Ectodermal cell (in vitro differentiated cells): ENCODE data around the gene KLHDC4.

Experiments
- H3K27ac ChIP-seq: 2 replicates; pipeline ENCODE4 v1.7.0; 2013; ENCODE audit warnings: mild to moderate bottlenecking, low read depth, low read length; ENCODE audit not compliant: insufficient read depth, poor library complexity, severe bottlenecking
- H3K27me3 ChIP-seq: 2 replicates; pipeline ENCODE4 v1.7.0; 2013; ENCODE audit warnings: mild to moderate bottlenecking, low read length; ENCODE audit not compliant: insufficient read depth, control insufficient read depth, poor library complexity, severe bottlenecking
- H3K36me3 ChIP-seq: one replicate; pipeline ENCODE4 v1.7.0; 2013; ENCODE audit warnings: low read length; ENCODE audit not compliant: control insufficient read depth, insufficient read depth
- H3K4me1 ChIP-seq: one replicate; pipeline ENCODE4 v1.7.0; 2013; ENCODE audit warnings: low read length; ENCODE audit not compliant: control insufficient read depth, insufficient read depth
- H3K4me3 ChIP-seq: 2 replicates; pipeline ENCODE4 v1.7.0; 2013; ENCODE audit warnings: low read depth, low read length, control low read depth; ENCODE audit not compliant: insufficient read depth
- H3K9me3 ChIP-seq: 2 replicates; pipeline ENCODE4 v1.7.0; 2013; ENCODE audit warnings: mild to moderate bottlenecking, low read length, moderate library complexity; ENCODE audit not compliant: control insufficient read depth
- WGBS, 2 experiments: methylation state at CpG; one replicate each; pipeline ENCODE4 v1.1.7; 2013; ENCODE audit warnings: missing lambda C conversion rate in 2 of 2; 5-methylcytosine and 5-hydroxymethylcytosine counted together

KLHDC4 gene

DNA sequence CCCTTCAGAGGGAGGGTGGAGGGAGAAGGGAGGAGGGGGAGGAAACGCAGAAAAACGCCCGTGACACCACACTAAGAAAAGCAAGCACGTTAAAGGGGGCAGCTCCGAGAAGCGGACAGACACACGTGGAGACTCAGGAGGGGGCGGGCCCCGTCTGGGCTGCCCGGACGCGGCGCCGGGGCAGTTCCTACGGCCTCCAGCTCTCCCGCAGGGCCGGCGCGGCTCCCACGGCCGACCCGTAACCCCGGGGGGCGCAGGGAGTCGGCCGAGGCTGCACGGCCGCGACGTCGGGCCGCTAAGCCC lies 362 bp downstream of the KLHDC4 start:
- Histone ChIP-seq H3K4me3 (peak overlapping the region; percentile 81), H3K9me3 (no peaks in the 10 kb centered on the region), H3K27me3 (no peaks in the 10 kb centered on the region), H3K36me3 (no peaks in the 10 kb centered on the region), H3K27ac (no peak overlapping the region), H3K4me1 (peaks cover 6% of the 10 kb centered on the region)
- WGBS, 2 experiments, result 0% methylated on average over 32 of the region's 32 CpGs

DNA sequence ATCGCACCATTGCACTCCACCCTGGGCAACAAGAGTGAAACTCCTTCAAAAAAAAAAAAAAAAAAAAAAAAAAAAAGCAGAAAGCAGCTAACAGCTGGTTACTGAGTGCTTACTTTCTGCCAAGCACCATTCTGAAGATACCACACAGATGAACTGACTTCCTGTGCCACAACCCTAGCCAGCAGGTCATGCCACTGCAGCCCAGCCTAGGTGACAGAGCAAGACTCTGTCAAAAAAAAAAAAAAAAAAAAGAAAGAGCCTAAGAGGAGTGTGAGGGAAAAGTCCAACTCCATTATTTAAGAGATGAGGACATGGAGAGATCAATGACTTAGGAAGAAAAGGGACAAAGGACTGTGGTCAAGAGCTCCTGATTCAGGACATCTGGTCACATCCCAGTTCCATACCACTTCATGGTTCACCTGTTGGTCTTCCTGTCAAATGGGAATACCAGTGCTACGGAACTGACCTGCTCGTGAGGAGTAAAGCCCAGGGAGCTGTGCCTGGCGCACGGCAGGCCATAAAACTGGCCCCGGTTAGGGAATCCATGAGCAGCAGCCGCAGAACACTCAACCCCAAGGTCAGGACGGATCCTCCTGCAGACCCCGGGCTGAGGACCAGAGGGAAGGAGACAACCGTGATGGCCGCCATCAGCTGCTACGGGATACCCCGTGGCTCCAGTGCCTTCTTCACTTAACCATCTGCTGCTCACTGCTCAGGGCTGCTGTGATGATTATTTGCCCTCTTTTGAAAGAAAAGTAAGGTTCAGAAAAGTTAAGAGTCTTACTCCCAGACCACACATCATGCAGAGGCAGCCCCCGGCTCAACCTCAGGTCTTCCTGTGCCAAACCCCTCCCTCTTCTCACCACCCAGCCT lies 950 bp downstream of the KLHDC4 start:
- 48 to 51% methylated on average over 13 of the region's 14 CpGs for WGBS, 2 experiments
- H3K27ac ChIP-seq, result no peak overlapping the region

DNA sequence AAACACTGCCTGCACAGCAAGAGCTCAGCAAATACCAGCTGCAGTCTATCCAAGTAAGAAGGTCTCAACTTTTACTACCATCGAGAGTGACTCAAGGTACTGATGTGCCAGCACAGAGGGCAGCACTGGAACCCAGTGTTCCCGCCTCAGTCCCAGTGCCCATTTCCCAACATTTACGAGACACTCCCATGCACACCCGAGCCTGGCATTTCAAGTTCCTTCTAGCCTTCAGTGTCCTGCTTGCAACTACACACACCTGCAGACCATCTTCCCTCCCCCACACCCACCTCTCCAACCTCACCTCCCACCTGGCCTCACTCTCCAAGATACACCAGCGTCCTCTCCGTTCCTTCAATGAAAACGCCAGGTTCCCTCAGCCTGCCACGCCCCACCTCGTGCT lies 3.2 kb downstream of the KLHDC4 start:
- WGBS, 2 experiments, result 94 to 96% methylated on average over 9 of the region's 9 CpGs
- H3K4me1 ChIP-seq, result peaks cover 6% of the 10 kb centered on the region

More for the DNA sequence above, 950 bp downstream of the KLHDC4 start:
- H3K9me3 ChIP-seq, result no peaks in the 10 kb centered on the region
- H3K36me3 ChIP-seq, result no peaks in the 10 kb centered on the region
- H3K27me3 ChIP-seq, result no peaks in the 10 kb centered on the region
- H3K4me3 ChIP-seq, result peak overlapping the region; percentile 81
- peaks cover 6% of the 10 kb centered on the region for H3K4me1 ChIP-seq

DNA sequence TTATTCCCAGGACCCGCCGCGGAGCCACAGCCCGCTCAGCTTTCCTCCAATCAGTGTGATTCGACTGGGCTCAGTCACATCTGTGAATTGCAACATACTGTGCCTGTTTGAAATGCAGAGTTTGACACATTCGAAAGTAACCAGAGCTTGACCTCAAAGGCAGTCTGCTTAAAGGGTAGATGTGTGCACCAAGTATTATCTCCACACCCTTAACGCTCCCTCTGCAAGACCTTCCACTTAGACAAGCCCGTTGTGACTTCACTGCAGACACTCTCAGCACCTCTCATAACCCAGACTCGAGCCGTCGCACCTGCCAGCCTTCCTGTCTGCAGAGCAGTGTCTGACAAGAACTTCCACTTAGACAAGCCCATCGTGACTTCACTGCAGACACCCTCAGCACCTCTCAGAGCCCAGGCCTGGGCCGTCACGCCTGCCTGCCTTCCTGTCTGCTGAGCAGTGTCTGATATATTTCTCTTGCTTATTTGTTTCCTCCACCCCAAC lies 3.7 kb downstream of the KLHDC4 start:
- Histone ChIP-seq H3K9me3 (no peaks in the 10 kb centered on the region), H3K4me1 (peaks cover 6% of the 10 kb centered on the region), H3K4me3 (no peak overlapping the region), H3K36me3 (no peaks in the 10 kb centered on the region), H3K27me3 (no peaks in the 10 kb centered on the region), H3K27ac (no peak overlapping the region)
- 92 to 94% methylated on average over 14 of the region's 14 CpGs for WGBS, 2 experiments

More for the DNA sequence above, 3.2 kb downstream of the KLHDC4 start:
- Histone ChIP-seq H3K27me3 (no peaks in the 10 kb centered on the region), H3K27ac (no peak overlapping the region), H3K9me3 (no peaks in the 10 kb centered on the region), H3K4me3 (no peak overlapping the region), H3K36me3 (no peaks in the 10 kb centered on the region)

DNA sequence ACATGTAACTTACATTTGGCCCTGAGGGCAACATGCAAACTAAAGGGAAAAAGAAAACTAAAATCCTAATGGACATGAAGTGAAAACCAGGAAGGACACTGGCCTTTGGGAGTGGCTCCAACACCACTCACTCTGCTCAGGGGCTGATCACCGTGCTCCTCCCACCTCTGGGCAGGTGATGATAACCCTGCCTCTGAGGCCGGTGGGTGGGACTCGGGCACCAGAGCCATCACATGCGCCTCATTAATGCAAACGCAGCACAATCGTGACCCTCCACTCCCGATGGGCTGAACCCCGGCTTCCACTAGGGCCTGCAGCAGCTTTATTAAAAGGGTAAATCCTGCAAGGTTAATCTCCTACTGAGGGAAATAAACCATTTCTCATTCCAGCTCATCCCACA lies 4.7 kb downstream of the KLHDC4 start:
- H3K36me3 ChIP-seq, result peaks cover 8% of the 10 kb centered on the region

DNA sequence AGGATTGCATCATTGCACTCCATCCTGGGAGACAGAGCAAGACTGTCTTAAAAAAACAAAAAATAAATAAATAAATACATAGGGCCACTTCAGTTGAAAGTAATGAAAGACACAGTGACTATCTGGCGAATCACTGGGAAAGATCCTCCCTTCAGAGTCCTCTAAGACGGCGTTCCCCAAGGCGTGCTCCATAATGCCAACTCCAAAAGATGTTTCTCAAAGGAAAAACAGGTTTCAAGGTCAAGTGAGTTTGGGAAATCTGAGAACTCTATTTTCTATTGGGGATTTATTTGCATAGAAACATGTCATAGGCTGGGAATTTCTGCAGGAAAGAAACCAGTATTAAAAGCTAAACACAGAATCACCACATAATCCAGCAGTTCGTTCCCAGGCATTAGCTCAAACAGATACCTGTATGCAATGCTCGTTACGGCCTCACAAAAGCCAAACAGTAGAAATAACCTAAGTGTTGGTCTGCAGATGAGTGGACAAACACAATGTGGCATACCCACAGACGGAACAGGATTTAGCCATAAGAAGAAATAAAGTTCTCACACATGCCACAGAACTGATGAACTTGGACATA lies 7.9 kb downstream of the KLHDC4 start:
- H3K27ac ChIP-seq, result no peak overlapping the region
- no peaks in the 10 kb centered on the region for H3K27me3 ChIP-seq
- H3K4me1 ChIP-seq, result no peaks in the 10 kb centered on the region
- H3K9me3 ChIP-seq, result no peaks in the 10 kb centered on the region
- 97% methylated on average over 8 of the region's 8 CpGs for WGBS, 2 experiments
- H3K36me3 ChIP-seq, result peaks cover 19% of the 10 kb centered on the region
- H3K4me3 ChIP-seq, result no peak overlapping the region

More for the DNA sequence above, 4.7 kb downstream of the KLHDC4 start:
- H3K4me1 ChIP-seq, result peaks cover 6% of the 10 kb centered on the region
- H3K27me3 ChIP-seq, result no peaks in the 10 kb centered on the region
- no peak overlapping the region for H3K27ac ChIP-seq
- H3K4me3 ChIP-seq, result no peak overlapping the region
- no peaks in the 10 kb centered on the region for H3K9me3 ChIP-seq
- 95% methylated on average over 8 of the region's 8 CpGs for WGBS, 2 experiments

DNA sequence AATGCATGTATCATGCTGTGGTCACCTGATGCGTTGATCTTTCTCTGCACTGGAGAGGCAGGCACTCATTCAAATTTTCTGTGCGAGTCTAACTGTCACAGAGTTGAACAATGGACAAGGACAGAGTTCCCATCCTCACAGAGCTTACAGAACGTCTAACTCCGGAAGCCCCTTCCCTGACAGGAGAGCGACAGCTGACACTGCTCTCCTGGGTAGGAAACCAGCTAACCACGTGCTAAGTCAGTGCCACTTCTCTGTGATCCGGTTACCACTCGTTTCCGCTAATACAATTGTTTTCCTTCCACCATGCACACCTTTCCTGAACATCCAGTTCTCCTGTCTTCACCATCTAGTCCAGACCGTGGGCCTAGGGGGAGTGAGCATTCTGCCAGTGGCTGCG lies 11.3 kb downstream of the KLHDC4 start:
- H3K4me3 ChIP-seq, result no peak overlapping the region
- peaks cover 26% of the 10 kb centered on the region for H3K36me3 ChIP-seq
- no peaks in the 10 kb centered on the region for H3K4me1 ChIP-seq
- no peaks in the 10 kb centered on the region for H3K27me3 ChIP-seq
- H3K27ac ChIP-seq, result no peak overlapping the region
- 95 to 97% methylated on average over 11 of the region's 11 CpGs for WGBS, 2 experiments
- H3K9me3 ChIP-seq, result no peaks in the 10 kb centered on the region

DNA sequence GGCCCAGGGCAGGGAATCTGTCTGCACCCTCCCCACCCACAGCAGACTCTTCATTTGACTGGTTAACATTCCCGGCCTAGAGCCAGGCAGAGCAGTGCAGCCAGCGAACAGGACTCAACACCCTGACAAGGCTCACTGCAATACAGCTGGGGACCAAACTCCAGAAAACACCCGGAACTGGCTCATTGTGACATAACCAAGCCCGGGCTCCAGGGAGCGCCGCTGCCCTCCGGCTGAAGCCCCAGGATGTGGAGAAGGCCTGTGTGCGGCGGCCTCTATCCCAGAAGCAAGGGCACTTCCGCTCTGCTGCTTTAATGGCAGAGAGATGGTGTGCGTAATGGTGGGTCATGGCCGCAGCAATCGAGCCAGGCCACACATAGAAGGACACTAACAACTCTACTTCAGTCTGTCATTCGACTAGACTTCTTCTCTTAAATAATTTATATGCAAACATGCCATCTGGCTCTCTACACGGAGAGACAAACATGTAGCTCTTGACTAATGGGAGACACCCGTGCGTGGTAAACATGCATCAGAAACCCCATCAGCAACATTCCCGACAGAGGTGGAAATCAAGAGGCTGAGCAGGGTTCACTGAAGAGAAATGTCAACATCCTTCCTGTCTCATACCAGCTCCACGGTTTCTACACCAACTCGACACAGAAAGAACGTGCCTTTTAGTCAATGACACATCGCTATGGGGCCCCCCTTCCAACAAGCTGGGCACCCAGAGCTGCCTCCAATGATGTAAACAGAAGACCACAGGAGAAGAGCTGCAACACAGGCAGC lies 18.0 kb downstream of the KLHDC4 start:
- no peak overlapping the region for H3K27ac ChIP-seq
- peaks cover 30% of the 10 kb centered on the region for H3K36me3 ChIP-seq
- H3K27me3 ChIP-seq, result no peaks in the 10 kb centered on the region
- H3K4me1 ChIP-seq, result no peaks in the 10 kb centered on the region
- no peak overlapping the region for H3K4me3 ChIP-seq
- H3K9me3 ChIP-seq, result no peaks in the 10 kb centered on the region
- WGBS, 2 experiments, result 91 to 93% methylated on average over 22 of the region's 22 CpGs

DNA sequence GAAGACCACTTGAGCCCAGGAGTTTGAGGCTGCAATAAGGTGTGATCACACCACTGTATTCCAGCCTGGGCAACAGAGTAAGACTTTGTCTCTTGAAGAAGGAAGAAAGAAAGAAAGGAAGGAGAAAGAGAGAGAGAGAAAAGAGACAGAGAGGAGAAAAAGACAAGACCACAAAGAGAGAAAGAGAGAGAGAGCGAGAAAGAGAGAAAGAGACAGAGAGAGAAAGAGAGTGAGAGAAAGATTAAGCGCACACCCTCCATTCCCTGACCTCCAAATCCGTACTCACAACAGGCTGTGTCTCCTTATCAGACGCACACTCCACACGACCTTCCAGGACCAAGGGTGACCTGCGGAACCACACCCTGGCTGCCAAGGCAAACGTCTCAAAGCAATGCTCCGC lies 19.6 kb downstream of the KLHDC4 start:
- Histone ChIP-seq H3K4me3 (no peak overlapping the region), H3K36me3 (peaks cover 30% of the 10 kb centered on the region), H3K4me1 (no peaks in the 10 kb centered on the region), H3K9me3 (no peaks in the 10 kb centered on the region), H3K27me3 (no peaks in the 10 kb centered on the region), H3K27ac (no peak overlapping the region)
- 94 to 97% methylated on average over 8 of the region's 8 CpGs for WGBS, 2 experiments
